HG02943 (cell line): Measurements from ENCODE around the gene RUSC2.
"Not testable (repeated sequence)": the region's sequence is repeated elsewhere in the genome, so short reads cannot be mapped to it uniquely, and the experiment has no call there.

Source experiments
- ATAC-seq: cut with Tn5 transposase; IDR thresholded peaks from one replicate; pipeline ENCODE4 v1.9.1; 2021; ENCODE audit warnings: mild to moderate bottlenecking, low read depth, moderate library complexity; ENCODE audit not compliant: unreplicated experiment

Gene RUSC2, protein sequence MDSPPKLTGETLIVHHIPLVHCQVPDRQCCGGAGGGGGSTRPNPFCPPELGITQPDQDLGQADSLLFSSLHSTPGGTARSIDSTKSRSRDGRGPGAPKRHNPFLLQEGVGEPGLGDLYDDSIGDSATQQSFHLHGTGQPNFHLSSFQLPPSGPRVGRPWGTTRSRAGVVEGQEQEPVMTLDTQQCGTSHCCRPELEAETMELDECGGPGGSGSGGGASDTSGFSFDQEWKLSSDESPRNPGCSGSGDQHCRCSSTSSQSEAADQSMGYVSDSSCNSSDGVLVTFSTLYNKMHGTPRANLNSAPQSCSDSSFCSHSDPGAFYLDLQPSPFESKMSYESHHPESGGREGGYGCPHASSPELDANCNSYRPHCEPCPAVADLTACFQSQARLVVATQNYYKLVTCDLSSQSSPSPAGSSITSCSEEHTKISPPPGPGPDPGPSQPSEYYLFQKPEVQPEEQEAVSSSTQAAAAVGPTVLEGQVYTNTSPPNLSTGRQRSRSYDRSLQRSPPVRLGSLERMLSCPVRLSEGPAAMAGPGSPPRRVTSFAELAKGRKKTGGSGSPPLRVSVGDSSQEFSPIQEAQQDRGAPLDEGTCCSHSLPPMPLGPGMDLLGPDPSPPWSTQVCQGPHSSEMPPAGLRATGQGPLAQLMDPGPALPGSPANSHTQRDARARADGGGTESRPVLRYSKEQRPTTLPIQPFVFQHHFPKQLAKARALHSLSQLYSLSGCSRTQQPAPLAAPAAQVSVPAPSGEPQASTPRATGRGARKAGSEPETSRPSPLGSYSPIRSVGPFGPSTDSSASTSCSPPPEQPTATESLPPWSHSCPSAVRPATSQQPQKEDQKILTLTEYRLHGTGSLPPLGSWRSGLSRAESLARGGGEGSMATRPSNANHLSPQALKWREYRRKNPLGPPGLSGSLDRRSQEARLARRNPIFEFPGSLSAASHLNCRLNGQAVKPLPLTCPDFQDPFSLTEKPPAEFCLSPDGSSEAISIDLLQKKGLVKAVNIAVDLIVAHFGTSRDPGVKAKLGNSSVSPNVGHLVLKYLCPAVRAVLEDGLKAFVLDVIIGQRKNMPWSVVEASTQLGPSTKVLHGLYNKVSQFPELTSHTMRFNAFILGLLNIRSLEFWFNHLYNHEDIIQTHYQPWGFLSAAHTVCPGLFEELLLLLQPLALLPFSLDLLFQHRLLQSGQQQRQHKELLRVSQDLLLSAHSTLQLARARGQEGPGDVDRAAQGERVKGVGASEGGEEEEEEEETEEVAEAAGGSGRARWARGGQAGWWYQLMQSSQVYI (N-terminal part only)

DNA sequence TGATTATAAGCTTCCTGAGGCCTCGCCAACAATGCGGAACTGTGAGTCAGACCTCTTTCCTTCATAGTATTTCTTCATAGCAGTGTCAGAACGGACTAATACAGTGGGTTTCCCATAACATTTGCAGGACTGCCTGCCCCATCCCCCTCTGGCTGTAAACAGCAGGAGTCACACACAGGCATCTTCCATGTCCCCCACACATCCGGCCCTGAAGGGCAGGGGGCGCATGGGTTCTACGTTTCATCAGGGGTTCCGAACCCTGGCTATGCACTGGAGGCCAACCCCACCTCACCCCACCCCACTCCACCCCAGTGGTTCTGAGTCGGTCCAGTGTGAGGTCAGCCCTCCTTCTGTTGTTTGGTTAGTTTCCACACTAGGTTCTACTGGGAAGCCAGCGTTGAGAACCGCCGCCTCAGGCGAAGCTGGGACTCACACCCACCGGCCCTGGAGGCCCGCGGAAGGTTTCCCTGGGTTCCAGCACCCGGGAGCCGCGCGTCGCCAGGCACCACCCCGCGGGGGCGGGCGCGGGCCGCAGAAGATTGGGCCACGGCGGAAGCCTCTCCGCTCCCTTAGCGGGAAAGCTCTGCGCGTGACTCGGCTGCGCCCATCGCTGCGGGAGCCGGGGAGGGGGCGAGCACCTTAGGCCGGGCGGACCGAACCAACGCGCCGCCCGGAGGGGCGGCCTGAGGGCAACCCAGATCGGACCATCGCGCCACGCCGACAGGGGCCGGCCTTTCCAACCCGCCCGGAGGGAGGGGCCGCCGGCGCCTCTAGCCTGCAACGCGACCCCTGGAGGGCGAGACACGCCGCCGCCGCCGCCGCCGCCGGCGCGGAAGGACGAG is at the start of gene RUSC2:
RUSC2 (plus strand) TSS at position 799 of the 842 bp plus-strand sequence. CDS start 56,411 bp downstream, outside the sequence.
- no peak for ATAC-seq

DNA sequence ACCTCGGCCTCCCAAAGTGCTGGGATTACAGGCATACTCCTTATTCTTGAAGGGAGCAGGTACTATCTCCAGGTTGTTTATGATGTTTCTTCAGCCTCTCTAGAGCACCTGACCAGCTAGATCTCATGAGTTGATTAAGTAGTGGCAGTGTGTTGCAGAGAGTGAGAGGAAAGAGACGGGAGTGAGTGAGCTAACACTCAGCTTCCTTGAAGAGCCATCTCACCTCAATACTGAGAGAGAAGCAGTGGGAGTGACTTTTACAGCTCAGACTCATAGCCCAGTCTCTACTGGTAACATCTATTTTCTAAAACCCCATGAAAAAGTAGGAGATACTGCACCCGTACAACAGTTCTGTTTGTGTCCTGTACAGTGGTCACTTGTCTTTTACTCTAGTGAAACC is 43.9 kb upstream of the RUSC2 start:
- no peak for ATAC-seq

DNA sequence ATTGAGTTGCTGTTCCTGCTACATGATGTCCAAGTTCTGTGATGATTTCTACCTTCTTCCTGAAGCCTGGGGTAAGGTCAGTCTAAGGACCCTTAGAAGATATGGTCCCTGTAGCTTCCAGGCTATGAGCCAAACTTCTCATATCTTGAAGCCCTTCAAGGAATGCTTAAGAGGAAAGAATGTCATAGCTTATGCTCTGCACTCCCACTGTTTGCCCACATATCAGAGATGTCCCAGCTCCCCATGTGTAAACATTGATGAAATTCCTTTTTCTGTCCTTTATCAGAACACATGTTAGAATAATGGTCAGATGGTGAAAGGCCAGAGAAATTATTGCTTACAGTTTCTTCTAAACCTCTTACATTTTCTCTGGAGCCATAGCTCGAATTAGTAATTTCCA is 41.4 kb upstream of the RUSC2 start:
- ATAC-seq, result no peak

DNA sequence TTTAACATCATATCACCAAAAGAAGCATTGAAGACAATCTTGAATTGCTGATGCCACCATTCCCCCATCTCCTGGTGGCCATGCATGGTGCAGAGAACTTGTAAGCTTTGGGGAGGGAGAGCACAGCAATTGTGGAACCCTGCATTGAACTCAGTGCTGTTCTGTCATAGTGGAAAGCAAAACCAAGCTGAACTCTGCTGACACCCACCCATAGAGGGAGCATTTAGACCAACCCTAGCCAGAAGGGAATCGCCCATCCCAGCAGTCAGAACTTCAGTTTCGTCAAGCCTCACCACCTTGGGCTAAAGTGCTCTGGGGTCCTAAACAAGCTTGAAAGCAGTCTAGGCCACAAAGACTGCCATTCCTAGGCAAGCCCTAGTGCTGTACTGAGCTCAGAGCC is 37.4 kb upstream of the RUSC2 start:
- no peak for ATAC-seq

DNA sequence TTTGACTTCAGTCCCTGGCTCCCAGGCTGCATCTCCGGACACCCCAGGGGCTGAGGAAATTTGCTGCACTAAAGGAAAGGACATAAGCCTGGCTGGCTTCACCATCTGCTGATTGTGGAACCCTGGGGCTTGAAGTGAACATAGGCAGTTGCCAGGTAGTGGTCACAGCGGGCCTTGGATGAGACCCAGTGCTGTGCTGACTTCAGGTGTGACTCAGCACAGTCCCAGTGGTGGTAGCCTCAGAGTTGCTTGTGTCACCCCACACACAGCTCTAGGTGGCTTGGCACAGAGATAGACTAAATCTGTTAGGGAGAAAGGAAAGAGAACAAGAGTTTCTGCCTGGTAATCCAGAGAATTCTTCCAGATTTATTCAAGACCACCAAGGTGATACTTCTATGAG is 36.1 kb upstream of the RUSC2 start:
- ATAC-seq, result no peak

DNA sequence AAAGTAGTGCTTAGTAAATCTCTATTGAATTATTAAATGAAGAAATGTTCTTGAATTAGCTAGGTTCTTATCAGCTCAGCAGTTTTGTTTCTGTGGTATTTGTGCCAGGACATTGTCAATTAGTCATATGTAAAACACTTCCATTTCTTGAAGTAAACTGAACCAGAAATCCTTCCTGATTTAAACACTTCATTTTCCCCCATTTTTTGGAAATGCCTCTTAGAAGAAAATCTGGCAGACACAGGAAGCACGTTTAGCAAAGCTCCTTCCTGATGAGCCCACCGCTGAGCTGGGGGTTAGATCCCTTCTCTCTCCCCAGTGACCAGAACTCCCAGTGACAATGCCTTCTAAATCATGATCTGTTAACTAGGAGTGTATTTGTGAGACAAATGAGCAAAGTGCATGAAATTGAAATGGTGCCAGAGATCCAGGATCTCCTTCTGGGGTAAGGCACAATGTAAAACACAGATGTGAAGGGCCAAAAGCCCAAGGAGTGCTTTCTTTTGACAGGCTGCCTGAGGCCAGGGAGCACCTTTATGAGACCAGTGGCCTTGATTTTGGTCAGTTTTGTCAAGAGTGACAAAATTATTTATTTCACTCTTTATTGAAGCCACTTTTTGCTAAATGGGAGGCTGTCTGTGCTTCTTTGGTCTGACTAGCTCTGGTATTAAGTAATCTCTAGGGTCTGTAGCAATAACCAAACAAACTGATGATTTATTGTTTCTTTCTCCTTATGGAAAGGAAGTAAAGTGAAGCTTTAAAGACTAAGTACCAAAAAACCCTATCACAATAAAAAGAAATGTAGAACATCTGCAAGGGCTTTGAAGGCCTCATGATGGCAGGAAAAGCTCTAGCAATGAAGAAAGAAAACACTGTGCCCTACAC is 25.5 kb upstream of the RUSC2 start:
- ATAC-seq, result no peak

DNA sequence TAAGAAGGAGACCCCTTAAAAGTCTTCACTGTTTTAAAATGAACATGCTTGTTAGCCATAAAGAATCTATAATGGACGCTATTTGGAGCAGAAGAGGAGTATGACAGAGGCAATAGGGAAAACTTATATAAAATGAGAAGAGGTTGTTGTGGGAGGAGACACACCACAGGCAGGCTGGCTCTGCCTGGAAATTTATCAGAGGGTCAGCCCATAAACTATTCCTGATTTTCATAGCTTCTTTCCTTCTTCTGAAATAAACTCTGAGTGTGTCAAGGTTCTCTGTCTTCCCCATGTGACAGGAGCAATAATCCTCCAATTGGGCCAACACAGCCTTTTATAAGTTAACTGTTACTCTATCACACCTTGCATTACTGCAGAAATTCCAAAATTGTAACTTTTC is 19.6 kb upstream of the RUSC2 start:
- ATAC-seq, result no peak

DNA sequence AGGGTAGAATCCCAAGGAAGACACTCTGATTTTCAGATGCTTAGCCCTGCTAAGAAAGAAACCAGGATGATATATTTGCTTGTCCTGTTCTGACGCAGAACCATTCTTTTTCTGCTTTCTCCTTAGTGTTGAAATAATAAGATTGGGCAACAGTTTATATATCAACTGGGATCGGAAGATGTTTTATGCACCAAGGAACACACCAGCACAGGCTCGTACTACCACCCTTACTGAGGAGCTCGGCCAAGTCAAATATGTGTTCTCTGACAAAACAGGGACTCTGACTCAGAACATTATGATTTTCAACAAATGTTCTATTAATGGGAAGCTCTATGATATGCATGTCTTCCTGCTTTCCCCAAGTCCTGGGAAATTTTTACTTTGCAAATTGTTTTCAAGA is 19.0 kb upstream of the RUSC2 start:
- ATAC-seq, result no peak

DNA sequence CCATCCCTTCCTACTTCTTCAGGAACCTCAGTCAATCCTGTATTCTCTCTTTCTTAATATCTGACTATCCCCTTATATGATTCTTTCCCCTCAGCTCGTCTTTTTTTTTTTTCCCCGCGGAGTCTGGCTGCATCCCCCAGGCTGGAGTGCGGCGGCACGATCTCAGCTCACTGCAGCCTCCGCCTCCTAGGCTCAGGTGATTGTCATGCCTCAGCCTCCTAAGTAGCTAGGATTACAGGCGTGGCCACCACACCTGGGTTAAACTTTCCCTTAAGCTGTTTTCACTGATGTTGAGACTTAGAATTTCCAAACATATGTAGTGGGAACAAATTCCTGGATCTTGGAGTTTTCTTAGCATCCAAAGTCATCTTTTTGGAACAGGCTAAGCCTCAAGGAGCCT is 13.3 kb upstream of the RUSC2 start:
- no peak for ATAC-seq

DNA sequence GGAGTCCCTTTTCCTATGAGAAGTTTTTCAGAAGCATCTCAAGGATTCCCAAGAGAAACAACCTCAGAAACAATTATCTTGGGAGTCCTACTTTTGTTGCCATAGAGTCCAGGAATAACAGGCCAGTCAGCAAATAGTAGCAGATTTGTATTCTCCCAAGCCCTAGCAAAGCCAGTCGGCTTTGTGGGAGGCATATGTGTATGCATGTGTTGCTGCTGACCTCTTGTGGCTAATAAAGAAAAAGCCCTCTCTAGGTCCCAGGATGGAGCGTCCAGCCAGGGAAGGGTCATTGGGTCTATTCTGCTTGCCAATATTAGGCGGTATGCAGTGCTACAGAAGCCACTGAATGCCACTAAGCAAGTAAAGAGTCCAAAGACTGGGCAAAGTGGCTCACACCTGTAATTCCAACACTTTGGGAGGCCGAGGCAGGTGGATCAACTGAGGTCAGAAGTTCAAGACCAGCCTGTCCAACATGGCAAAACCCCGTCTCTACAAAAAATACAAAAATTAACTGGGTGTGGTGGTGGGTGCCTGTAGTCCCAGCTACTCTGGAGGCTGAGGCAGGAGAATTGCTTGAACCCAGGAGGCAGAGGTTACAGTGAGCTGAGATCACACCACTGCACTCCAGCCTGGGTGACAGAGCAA is 12.6 kb upstream of the RUSC2 start:
- not testable (repeated sequence) for ATAC-seq

DNA sequence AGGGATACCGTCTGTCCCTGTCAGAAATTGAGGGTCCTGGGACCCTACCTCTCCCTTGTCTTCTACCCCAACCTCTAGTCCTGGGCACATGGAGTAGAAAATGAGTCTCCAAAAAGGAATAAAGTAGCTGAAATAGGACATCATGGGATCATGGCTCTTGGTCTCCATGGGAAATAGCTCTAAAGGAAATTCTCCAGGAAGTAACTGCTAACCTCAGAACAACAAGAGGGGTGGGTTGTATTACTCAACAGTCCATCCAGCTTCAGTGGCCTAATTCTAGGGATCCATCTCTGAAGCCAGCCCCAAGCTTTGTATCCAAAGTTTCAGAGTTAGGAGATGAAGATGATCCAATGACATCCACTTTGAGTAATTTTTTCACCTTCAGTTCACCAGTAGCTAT is 11.0 kb upstream of the RUSC2 start:
- ATAC-seq, result no peak

DNA sequence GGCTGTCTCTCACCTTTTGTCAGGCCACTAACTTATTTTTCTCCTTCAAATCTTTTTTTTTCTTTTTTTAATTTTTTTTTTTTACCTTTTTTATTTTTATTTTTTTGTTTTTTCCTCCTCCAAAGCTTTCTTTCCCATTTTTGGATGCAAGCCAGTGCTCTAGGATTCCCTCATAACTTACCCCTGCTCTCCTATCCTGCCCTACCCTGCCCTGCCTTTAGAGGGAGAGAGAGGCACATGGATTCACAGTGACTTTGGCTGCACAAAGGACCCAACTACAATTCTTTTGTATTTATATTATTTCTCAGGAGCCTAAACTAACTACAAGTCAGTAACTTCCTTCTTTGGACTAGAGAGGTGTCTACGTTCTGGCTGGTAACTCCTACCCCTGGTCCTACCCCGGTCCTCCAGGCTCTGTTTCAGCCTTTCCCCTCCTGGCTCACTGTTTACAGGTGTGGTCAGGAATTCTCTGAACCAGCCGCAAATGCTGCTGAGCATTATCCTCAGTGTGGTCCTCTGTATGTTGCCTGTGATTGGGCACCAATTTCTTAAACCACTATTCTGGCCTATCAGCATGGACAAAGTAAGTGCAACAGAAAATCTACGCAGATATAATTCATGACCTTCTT is 8.4 kb upstream of the RUSC2 start:
- ATAC-seq, result no peak

DNA sequence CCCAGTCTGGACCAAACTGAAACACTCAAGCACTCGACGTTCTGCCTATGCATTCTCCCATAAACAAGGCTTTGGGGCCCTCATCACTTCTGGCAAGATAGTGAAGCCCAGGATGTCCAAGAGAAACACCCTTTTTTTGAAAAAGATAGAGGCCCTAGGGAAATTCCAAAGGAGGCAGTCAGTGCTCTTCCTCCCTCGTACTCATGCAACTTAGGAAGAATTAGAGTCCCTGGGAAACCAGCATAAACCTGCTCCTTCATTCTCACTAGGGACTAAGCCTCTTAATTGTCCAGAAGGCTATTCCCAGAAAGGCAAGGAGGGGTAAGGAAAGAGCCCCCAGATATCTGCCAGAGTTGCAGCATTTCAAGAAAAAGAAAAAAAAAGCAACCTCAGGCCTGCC is 7.8 kb upstream of the RUSC2 start:
- ATAC-seq, result no peak

DNA sequence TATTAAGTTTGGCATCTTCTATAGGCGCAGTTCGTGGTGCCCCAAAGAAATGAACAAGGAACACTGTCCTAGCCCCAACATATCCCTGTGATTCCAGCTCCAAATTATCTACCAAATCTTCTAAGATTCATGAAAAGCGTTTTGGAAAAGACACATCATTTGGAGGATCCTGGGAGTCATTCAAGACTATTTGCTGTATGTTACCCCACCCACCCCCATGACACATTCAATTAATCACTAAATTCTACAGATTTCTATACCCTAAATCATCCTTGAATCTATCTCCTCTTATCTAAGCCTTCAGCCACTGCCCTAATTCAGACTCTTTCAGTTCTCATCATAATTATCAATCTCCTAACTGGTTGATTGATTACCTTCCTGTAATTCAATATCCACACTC is 5.5 kb upstream of the RUSC2 start:
- ATAC-seq, result no peak

DNA sequence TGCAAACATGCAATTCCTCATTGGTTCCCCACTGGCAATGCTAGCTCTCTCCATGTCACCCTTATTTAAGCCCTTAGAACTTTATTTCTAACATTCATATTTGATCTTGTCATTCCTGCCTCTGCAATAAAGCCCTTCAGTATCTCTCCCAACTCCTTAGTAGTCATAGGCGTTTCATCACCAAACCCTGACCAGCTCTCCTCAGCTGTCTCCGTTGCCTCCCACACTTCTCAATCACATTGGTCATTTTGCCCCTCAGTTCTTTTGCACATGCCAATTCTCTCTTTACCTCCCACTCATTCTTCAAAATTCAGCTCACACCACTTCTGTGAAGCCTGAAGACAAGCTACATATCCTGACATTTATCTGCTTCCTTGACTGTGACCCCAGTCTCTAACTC is 2.8 kb upstream of the RUSC2 start:
- ATAC-seq, result no peak

DNA sequence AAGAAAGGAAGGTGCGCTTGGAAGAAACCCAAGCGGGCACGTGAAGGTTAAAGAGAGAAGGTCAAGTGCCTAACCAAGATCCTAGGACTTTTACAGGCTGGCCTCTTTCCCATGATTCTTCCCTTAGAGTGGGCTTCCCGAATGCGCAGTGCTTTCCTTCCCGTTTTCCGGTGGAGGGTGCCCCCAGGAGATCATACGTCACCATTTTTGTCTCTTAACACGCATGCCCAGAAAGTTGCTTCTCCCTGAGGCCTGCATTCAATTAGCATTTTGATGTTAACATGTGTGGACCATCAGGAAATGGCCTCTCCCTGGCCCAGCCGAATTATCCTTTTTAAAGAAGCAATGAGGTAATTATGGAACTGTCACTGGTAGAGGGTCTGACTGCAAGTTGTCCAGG is 1.9 kb upstream of the RUSC2 start:
- ATAC-seq, result no peak

DNA sequence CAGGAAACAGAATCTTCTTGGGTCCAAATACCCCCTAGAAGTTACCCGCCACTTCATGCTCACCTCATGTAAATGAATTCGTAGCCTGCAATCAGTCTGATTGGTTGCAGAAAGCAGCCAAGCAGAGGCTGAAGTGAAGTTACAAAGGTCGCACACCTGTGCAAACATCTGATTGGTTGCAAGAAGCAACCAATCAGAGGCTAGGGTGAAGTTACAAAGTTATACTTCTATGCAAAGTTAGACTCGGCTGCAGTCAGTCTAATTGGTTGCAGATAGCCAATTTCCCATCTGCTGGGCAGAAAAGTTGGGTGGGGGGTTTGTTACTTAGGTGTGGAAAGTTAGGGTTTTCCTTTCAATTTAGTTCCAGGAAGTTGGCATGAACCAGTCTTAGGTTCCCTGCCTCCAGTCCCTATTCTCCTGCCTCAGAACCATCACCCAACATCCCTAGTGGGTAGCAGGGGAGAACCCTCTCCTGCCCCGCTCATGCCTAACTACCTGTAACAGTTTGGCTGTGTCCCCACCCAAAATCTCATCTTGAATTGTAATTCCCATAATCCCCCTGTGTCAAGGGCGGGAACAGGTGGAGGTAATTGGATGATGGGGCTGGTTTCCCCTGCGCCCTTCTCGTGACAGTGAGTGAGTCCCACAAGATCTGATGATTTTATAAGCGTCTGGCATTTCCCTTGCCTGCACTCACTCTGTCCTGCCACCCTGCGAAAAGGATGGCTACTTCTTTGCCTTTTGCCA is 1.2 kb upstream of the RUSC2 start:
- ATAC-seq, result no peak
